Tibial nerve (tissue), 3 donors: Measurements from ENCODE around the gene YTHDF1.

Source experiments
- CTCF ChIP-seq, 5 experiments: fragments of 200-600 bp in 3 of 5; fragments of 450-650 bp in 2 of 5; sonication (generic) in 3 of 5; IDR thresholded peaks; one replicate each; pipeline ENCODE4 v1.5.1; 2016 to 2019; ENCODE audit warnings: antibody characterized with exemption in 5 of 5, mild to moderate bottlenecking in 3 of 5, moderate library complexity in 2 of 5
- POLR2A ChIP-seq, 2 donors: fragments of 450-650 bp; IDR thresholded peaks; one replicate each; pipeline ENCODE4 v1.6.1; 2017; ENCODE audit warnings: antibody characterized with exemption in 2 of 2, mild to moderate bottlenecking in 2 of 2, moderate library complexity in 2 of 2

GRCh38 chr20:63249891-63250290, 34.0 kb upstream of the YTHDF1 start:
- TF ChIP-seq CTCF (IDR thresholded peaks at IDR 0.05) (no peak), POLR2A (IDR thresholded peaks at IDR 0.05) (no peak)
